Gastroesophageal sphincter (tissue), 3 donors: ENCODE data around the gene KRTAP5-1.

Experiments
- POLR2A ChIP-seq, 2 donors: fragments of 450-650 bp; IDR thresholded peaks; one replicate each; pipeline ENCODE4 v1.6.1; 2017; ENCODE audit warnings: antibody characterized with exemption in 2 of 2, mild to moderate bottlenecking in 2 of 2, moderate library complexity in 1 of 2
- TF ChIP-seq, protein P1 (sequence below), 4 experiments: fragments of 200-600 bp in 2 of 4; fragments of 450-650 bp in 2 of 4; sonication (generic) in 1 of 4; IDR thresholded peaks; one replicate each; pipeline ENCODE4 v1.5.1; 2017 to 2019; ENCODE audit warnings: antibody characterized with exemption in 4 of 4, mild to moderate bottlenecking in 2 of 4, moderate library complexity in 2 of 4

DNA sequence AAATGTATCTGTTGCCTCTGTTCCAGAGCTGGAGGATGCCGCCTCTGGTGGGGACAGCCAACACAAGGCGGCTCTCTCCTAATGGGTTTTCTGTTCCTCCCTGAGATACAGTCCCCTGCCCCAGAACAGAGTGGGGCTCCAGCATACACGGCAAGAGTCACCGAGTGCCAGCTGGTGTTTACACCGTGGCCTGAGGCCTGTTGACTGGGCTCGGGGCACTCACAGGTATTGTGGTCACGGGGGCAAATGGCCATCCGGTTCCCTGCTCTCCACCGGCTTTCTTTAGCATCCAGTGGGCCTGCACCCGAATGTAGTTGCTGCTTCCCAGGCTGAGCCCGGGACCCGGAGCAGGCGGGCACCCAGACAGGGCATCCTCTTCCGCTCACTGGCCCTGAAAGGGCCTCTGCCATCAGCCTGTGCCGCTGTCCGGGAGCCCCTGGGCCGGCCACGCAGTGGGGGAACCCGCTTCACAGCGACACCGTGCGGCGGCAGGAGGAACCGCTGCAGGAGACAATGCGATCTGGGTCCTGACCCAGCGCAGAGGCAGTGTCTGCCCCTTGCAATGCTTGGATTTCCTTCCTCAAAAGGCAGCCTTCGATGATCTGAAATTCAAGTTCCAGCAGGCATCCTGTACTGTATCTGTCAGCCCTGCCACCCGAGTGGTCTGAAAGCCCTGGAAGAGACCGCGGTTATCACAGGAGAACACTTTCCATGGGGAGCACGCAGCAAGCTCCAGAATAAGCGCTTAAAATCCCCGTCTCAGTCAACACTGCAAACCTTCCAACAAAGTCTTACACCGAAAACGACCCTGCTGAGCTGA lies 43.6 kb upstream of the KRTAP5-1 start:
- TF ChIP-seq POLR2A (IDR thresholded peaks at IDR 0.05) = no peak
- TF ChIP-seq, protein P1, sequence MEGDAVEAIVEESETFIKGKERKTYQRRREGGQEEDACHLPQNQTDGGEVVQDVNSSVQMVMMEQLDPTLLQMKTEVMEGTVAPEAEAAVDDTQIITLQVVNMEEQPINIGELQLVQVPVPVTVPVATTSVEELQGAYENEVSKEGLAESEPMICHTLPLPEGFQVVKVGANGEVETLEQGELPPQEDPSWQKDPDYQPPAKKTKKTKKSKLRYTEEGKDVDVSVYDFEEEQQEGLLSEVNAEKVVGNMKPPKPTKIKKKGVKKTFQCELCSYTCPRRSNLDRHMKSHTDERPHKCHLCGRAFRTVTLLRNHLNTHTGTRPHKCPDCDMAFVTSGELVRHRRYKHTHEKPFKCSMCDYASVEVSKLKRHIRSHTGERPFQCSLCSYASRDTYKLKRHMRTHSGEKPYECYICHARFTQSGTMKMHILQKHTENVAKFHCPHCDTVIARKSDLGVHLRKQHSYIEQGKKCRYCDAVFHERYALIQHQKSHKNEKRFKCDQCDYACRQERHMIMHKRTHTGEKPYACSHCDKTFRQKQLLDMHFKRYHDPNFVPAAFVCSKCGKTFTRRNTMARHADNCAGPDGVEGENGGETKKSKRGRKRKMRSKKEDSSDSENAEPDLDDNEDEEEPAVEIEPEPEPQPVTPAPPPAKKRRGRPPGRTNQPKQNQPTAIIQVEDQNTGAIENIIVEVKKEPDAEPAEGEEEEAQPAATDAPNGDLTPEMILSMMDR (IDR thresholded peaks at IDR 0.05) = peak; percentile 66 to 91 (median 79)
